Activated naive CD8-positive, alpha-beta T cell treated with anti-CD3 and anti-CD28 coated beads, Interleukin-2, amount 50 U/mL, for 16 hours (primary cell): ENCODE measurements around the gene PIK3R4.

Experiments
- DNase-seq: peaks from one replicate; pipeline ENCODE4 v3.0.0-alpha.2; 2020; ENCODE audit warnings: low read depth, low spot score

The PIK3R4 gene

GRCh38 chr3:130688697-130689470 is 57.7 kb downstream of the PIK3R4 start:
- no peak for DNase-seq

- DNase-seq, result no peak
These were observed 58.5 kb downstream of the PIK3R4 start for GRCh38 chr3:130688015-130688688.

DNA sequence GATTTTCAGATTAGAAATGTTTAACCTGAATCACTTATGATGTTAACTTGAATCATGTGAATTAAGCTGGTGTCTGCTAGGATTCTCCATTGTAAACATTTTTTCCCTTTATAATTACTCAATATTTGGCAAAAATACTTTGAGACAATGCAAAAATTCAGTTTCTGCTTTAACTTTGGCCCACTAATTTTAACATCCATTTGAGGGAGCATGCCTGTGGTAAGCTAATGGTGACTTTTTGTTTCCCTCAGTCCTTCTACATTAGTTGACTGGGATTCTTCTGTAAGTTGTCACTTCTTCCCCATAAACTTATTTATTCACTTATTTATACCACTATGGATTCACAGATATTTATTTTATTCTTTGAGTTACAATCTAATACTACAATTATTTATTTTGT is 59.3 kb downstream of the PIK3R4 start:
- DNase-seq, result no peak

DNA sequence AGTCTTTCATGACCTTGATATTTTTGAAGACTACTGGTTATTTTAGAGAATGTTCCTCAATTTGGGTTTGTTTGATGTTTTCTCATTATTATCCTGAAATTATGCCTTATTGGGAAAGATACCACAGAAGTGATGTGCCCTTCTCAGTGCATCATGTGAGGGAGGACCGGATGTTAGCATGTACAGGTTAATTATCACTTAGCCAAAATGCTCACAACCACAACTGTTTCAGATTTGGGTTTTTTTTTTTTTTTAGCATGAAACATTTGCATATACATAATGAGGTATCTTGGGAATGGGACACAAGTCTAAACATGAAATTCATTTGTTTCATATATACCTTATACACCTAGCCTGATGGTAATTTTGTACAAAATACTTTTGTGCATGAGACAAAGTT is 59.8 kb downstream of the PIK3R4 start:
- no peak for DNase-seq

GRCh38 chr3:130682131-130682530 is 64.5 kb downstream of the PIK3R4 start:
- no peak for DNase-seq

DNA sequence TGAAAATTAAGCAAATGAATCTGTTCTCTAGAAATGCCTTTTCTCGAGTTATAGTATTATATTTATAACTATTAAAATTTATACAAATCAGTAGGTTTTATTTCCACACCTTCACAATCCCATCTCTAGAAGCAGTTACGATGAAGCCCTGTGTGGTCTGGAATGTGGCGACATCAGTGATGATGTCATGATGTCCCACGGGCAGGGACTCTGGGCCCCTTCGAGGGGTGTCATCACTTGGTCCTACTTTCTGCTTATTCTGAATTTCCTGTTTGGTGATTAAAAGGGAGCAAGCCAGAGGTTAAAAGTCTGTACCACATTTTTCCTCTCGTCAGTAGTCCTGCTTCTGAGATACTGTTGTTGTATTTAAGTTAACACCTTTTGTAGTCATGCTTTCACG is 67.4 kb downstream of the PIK3R4 start:
- DNase-seq, result no peak

DNA sequence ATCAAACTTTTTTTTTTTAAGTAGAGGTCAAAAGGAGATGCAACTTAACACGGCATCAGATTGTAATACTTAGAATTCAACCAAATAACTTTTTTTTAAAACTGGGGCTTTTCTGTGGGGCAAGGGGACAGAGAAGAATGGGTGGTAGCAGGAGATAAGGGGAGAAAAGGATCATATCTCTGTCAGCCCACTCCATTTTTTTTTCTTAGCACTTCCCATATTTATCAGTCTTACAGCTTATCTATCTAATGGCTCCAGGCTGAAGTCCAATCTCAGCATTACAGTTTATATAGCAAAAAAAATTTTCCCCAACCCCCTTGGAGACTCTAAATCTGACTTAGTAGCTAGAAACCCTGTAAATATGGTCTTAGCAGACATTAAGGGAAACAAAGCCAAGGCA is 69.3 kb downstream of the PIK3R4 start:
- DNase-seq, result no peak

DNA sequence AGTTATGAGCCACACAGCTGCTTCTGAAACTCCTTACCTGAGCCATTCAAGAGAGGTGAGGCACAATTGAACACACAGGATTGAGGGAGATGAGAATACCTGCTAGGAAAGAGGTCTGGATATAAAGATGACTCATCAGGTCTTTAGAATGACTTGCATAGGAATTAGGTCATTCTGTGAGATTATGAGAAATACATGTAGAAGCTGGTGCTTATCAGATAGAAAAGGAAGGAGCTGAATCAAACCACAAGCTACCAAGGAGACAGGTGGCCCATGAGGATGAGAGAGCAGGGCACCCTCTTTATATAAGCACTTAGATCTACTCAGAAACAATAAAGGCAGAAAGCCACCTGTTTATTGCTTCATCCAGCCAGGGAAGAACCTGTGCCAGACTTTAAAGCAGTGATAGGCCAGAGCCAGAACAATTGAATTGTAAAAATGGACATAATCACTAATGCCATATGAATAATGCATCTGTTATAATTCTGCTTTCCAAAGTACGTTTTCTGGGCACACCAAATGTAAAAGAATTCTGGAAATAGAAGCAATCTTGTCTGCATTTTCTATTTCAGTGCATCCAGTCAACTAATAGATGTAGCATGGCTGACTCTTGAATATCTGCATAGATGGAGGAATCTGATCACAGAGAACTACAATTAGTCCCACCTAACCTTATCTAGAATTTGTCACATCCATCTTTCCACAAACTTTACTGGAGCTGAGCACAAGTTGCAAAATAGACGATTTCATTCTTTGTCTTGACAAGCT is 74.9 kb downstream of the PIK3R4 start:
- no peak for DNase-seq

DNA sequence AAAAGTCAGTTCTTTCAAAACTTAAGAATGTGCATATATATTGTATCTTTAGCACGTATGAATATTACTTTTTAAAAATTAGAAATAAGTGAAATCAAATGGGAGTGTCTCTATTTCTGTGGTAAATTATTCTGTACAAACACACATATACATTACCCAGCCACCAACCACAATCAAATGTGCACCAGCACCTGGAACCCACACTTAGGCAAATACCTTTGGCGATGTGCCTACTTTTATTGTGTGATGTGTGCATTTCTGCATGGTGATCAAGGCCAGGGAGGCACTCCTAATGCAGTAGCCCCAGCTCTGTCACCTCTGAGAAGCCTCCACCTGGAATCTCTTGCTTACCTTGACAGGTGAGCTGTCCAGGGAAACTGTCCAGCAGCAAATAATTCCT is 76.9 kb downstream of the PIK3R4 start:
- DNase-seq, result no peak

DNA sequence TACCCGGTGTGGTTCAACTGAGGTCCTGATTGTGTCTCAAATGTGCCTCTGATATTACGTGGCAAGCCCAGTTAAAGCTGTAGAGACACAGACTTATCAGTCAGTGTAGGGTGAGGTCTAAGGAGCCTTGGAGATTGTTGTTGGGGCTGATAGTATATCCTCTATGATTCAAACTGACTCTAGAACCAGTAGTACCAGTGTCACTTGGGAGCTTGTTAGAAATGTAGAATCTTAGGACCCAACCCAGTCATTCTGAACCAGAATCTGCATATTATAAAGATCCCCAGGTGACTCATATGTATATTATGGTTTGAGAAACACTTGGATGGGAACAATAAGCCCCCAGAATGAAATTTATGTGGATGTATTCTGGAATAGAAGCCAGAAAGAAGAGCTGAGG is 83.5 kb downstream of the PIK3R4 start:
- DNase-seq, result no peak

DNA sequence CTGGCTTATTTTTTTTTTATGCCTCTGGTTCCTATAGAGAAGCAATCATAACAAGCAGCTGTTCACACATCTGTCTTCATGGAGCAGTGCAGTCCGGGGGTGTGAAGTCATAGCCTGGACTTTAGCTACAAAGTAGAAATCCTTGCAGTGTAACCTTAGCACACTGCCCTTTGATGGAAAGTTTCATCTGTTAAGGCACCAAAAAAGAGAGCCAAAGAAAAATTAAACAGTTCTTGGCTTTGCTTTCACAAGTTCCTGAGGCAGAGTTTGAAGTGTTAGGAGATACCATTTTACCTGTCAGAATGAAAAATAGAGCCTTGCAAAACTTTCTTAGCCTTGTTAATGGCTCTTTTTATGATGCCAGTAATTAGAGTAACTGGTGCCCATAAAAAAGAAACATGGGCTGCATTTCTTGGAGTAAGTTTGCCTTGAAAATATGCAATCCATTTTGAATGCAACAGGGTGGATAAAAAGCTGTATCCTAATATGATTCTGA is 84.1 kb downstream of the PIK3R4 start:
- no peak for DNase-seq

GRCh38 chr3:130661140-130661891 is 85.3 kb downstream of the PIK3R4 start:
- DNase-seq, result no peak

DNA sequence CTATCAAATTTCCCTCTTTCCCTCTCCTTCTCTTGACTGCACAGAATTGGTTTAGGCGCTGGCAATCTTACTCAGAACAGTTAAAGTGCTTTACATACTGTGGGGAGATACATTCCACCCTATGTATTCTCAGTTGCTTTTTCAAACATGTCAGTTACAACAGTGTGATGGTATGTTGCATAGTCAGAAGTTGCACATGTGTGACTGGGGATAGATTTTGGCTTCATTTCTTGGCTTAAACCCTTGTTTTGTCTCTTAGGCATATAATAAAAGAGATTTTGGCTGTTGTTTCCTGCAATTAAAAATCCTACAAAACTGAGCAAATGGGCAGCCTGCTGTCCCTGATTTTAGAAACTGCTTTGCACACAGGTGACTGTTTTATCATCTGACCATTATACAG is 86.7 kb downstream of the PIK3R4 start:
- DNase-seq, result no peak

DNA sequence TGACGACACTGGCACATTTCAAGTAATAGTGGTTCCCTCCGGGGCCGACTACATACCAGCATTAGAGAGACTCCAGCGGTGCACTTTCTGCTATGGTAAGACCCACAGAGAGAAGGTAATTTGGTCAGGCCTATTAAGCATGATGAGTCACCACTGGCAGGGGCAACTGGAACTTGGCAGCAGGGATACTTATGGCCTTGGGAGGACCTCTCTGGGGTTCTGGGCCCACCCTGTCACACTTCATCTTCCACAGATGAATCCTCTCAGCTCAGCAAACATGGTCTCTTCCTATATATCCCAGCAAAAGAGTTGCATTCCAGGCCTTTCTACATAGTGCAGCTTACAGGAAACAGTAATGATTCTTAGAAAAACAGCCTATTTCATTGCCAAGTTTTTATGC is 88.0 kb downstream of the PIK3R4 start:
- no peak for DNase-seq

DNA sequence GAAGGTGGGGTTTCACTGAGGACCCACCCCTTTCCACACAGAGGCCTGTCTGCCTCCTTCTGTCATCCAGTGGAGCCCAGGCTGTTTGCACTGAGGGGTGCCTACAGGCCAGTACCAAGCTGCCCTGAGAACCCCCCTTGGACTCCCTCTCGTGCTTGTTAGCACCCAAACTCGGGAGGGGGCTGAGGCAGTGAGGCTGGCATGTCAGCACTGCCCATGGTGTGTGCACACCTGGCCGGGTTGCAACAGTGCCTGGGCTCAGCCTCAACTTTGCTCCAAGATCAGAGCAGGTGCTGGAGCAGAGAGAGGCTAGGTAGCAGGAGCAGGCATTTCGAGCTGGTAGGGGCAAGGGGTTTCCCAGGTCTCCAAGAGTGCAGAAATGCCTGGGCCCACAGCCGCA is 90.0 kb downstream of the PIK3R4 start:
- no peak for DNase-seq

DNA sequence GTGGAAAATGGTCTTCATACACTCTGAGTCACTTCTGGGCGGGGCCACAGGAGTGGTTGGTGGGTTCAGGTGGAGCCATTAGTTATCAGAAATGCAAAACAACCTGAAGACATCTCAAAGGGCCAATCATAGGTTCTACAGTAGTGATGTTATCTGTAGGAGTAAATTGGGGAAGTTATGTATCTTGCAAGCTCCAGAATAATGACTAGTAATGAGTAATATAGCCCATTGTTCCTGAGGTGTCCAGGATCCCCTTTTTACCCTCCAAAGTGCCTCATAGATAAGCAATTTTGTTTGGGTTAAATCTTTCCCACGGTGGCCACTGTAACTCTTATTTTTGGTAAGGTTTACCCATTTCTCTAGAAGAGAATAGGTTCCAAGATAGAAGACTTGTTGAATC is 91.7 kb downstream of the PIK3R4 start:
- no peak for DNase-seq

DNA sequence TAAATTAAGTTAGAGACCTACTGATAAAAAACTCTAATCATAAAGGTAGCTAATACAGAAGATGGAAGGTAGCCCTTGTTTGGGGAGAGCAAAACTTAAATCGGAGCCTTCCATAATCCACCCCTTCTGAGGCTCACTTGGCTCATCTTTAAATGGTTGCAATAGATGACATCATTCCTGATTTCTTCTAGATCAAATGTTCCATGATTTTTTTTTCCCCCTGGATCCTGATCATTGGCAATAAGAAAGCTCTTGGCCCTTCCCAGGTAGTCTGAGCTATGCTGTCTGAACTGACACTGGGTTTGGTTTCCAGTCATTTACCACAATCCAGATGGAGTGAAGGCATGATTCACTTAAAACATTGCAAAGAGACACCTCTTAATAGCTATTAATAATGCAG is 92.5 kb downstream of the PIK3R4 start:
- no peak for DNase-seq

GRCh38 chr3:130649061-130649654 is 97.5 kb downstream of the PIK3R4 start:
- no peak for DNase-seq

GRCh38 chr3:130648293-130648692 is 98.3 kb downstream of the PIK3R4 start:
- no peak for DNase-seq

- DNase-seq, result no peak
These were observed 101.4 kb downstream of the PIK3R4 start for GRCh38 chr3:130645261-130645660.

DNA sequence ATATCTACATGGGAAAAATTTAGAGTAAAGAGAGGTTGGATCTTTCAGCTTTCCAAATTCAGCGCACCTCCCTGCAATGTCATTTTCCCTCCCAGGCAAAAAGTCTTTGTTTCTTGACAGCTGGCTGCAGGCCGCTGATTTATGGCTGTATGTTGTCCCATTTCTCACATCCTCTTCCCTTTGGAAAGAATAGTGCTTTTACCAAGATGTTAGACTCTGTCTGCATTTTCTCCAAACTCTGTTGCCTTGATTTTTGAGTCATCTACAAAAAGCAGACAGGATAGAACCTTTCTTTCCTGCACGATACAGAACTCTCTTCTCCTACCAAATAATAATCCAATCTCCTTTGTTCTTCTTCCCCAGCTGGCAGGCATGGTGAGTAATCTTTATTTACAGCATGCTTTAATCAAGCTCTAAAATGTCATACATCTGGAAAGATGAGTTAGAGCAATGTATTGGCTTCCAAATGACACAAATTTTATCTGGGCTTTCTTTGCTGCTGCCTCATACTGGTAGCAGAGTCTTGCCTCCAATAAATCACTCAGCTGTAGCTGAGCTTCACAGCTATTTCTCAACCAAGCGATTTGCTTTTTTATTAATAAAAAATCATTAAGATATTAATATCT is 101.9 kb downstream of the PIK3R4 start:
- DNase-seq, result no peak
